IMR-90 (cell line): ENCODE measurements around the gene NUDCD3. TPM values are rescaled to one million over a fixed set of nuclear protein-coding genes. Genes with fewer than 3 reads are reported as not detected.

Experiments used
- ATAC-seq: fragments of 200-7000 bp; cut with Tn5 transposase; 2 replicates; pipeline ENCODE4 v1.9.1; 2020; ENCODE audit warnings: low read depth, mild to moderate bottlenecking, moderate library complexity
- BruUV-seq: library from RNA; stranded (reverse); fragments of 400-500 nt; replicated peaks from 2 replicates; lab custom pipeline; 2021; lab: Mats Ljungman, UMichigan
- CTCF ChIA-PET: fragments of 300-600 bp; formaldehyde crosslinking; extraction: SDS; loops from one replicate; lab custom pipeline; 2021; ENCODE audit warnings: antibody characterized with exemption; lab: Yijun Ruan, JAX
- POLR2A ChIA-PET: fragments of 300-600 bp; sonication (Branson Sonifier 250); formaldehyde crosslinking; loops from one replicate; lab custom pipeline; 2022; ENCODE audit warnings: antibody characterized with exemption; ENCODE audit not compliant: unreplicated experiment; lab: Charles Lee
- DNase-seq: peaks from one replicate; pipeline ENCODE4 v3.0.0; 2013
- H2AFZ ChIP-seq: replicated peaks from 2 replicates; pipeline ENCODE3; 2013; ENCODE audit warnings: low read length, mild to moderate bottlenecking; ENCODE audit not compliant: poor library complexity
- H2AK5ac ChIP-seq: 2 replicates; pipeline ENCODE4 v1.6.1; 2013; ENCODE audit warnings: low read depth, low read length, inconsistent platforms
- H2AK9ac ChIP-seq: replicated peaks from 2 replicates; pipeline ENCODE3; 2013; ENCODE audit warnings: mild to moderate bottlenecking, low read depth, low read length, moderate library complexity; ENCODE audit not compliant: poor library complexity
- H2BK120ac ChIP-seq: 2 replicates; pipeline ENCODE4 v1.6.1; 2013; ENCODE audit warnings: low read depth, low read length, inconsistent platforms
- H2BK15ac ChIP-seq: 3 replicates; pipeline ENCODE4 v1.6.1; 2013; ENCODE audit warnings: low read depth, low read length, inconsistent platforms
- H2BK20ac ChIP-seq: 2 replicates; pipeline ENCODE4 v1.6.1; 2013; ENCODE audit warnings: low read depth, mild to moderate bottlenecking, inconsistent platforms, low read length, moderate library complexity
- H2BK5ac ChIP-seq: 2 replicates; pipeline ENCODE4 v1.6.1; 2013; ENCODE audit warnings: mild to moderate bottlenecking, low read depth, low read length, inconsistent platforms; ENCODE audit not compliant: poor library complexity, severe bottlenecking
- H3K14ac ChIP-seq: replicated peaks from 2 replicates; pipeline ENCODE4 v1.6.1; 2013; ENCODE audit warnings: low read depth, low read length, inconsistent platforms
- H3K18ac ChIP-seq: 2 replicates; pipeline ENCODE4 v1.6.1; 2013; ENCODE audit warnings: low read depth, low read length, control low read depth
- H3K23ac ChIP-seq: 2 replicates; pipeline ENCODE4 v1.6.1; 2013; ENCODE audit warnings: low read depth, low read length, inconsistent platforms
- H3K27ac ChIP-seq: 2 replicates; pipeline ENCODE4 v1.5.1; 2013; ENCODE audit warnings: mild to moderate bottlenecking, control low read depth, low read length; ENCODE audit not compliant: insufficient read depth
- H3K27me3 ChIP-seq: 2 replicates; pipeline ENCODE4 v1.6.1; 2013; ENCODE audit warnings: low read length; ENCODE audit not compliant: control insufficient read depth, insufficient read depth
- H3K36me3 ChIP-seq: 2 replicates; pipeline ENCODE4 v1.6.1; 2013; ENCODE audit warnings: low read length, mixed read lengths; ENCODE audit not compliant: control insufficient read depth, insufficient read depth
- H3K4ac ChIP-seq: 2 replicates; pipeline ENCODE4 v1.6.1; 2013; ENCODE audit warnings: low read depth, low read length, inconsistent platforms
- H3K4me1 ChIP-seq: 2 replicates; pipeline ENCODE4 v1.6.1; 2013; ENCODE audit warnings: low read length, mixed read lengths; ENCODE audit not compliant: control insufficient read depth, insufficient read depth
- H3K4me2 ChIP-seq: 2 replicates; pipeline ENCODE4 v1.6.1; 2013; ENCODE audit warnings: low read depth, mild to moderate bottlenecking, control low read depth, low read length, moderate library complexity
- H3K4me3 ChIP-seq: 2 replicates; pipeline ENCODE4 v1.5.1; 2013; ENCODE audit warnings: low read depth, mild to moderate bottlenecking, control low read depth, low read length, moderate library complexity; ENCODE audit not compliant: insufficient read depth
- H3K56ac ChIP-seq: 2 replicates; pipeline ENCODE4 v1.6.1; 2013; ENCODE audit warnings: low read length, inconsistent platforms; ENCODE audit not compliant: insufficient read depth; ENCODE audit errors: extremely low read depth
- H3K79me1 ChIP-seq, 2 experiments: 2 replicates each; pipeline ENCODE4 v1.6.1; 2013; ENCODE audit warnings: low read length in 2 of 2, inconsistent platforms in 1 of 2, low read depth in 1 of 2
- H3K9ac ChIP-seq: 2 replicates; pipeline ENCODE4 v1.6.1; 2013; ENCODE audit warnings: low read depth, low read length, control low read depth
- H3K9me1 ChIP-seq: 2 replicates; pipeline ENCODE4 v1.6.1; 2013; ENCODE audit warnings: low read length, inconsistent platforms; ENCODE audit not compliant: insufficient read depth
- H3K9me3 ChIP-seq: 2 replicates; pipeline ENCODE4 v1.6.1; 2013; ENCODE audit warnings: low read length; ENCODE audit not compliant: control insufficient read depth, insufficient read depth
- H4K20me1 ChIP-seq: 2 replicates; pipeline ENCODE4 v1.6.1; 2013; ENCODE audit warnings: low read length, inconsistent platforms; ENCODE audit not compliant: insufficient read depth
- H4K5ac ChIP-seq: 2 replicates; pipeline ENCODE4 v1.6.1; 2013; ENCODE audit warnings: mild to moderate bottlenecking, low read depth, low read length, control low read depth
- H4K8ac ChIP-seq, 2 experiments: 2 replicates each; pipeline ENCODE4 v1.6.1; 2013; ENCODE audit warnings: low read depth in 2 of 2, low read length in 2 of 2, control low read depth in 1 of 2, inconsistent platforms in 1 of 2
- H4K91ac ChIP-seq: 2 replicates; pipeline ENCODE4 v1.6.1; 2013; ENCODE audit warnings: low read depth, low read length, inconsistent platforms; ENCODE audit not compliant: insufficient read depth
- CHD1 ChIP-seq: IDR thresholded peaks from 2 replicates; pipeline ENCODE4 v1.6.1; 2012; ENCODE audit warnings: low read depth, low read length, improper control_type of control experiment
- CTCF ChIP-seq: conservative IDR thresholded peaks from 2 replicates; pipeline ENCODE4 v1.5.1; 2012; ENCODE audit warnings: mild to moderate bottlenecking, low read depth, low read length, improper control_type of control experiment
- MAZ ChIP-seq: IDR thresholded peaks from 2 replicates; pipeline ENCODE4 v1.6.1; 2012; ENCODE audit warnings: low read depth, mild to moderate bottlenecking, low read length, improper control_type of control experiment, moderate library complexity, borderline replicate concordance
- MXI1 ChIP-seq: IDR thresholded peaks from 2 replicates; pipeline ENCODE4 v1.6.1; 2012; ENCODE audit warnings: low read depth, mild to moderate bottlenecking, low read length, moderate library complexity, borderline replicate concordance
- RAD21 ChIP-seq: IDR thresholded peaks from 2 replicates; pipeline ENCODE4 v1.6.1; 2012; ENCODE audit warnings: low read length, improper control_type of control experiment
- RFX5 ChIP-seq: IDR thresholded peaks from 2 replicates; pipeline ENCODE4 v1.8.0; 2012; ENCODE audit warnings: low read depth, mild to moderate bottlenecking, low read length, moderate library complexity
- SMC3 ChIP-seq: fragments of 150-350 bp; IDR thresholded peaks from 2 replicates; pipeline ENCODE4 v1.6.1; 2016; ENCODE audit warnings: low read depth, mild to moderate bottlenecking, antibody characterized with exemption, low read length, moderate library complexity
- USF2 ChIP-seq: fragments of 150-350 bp; IDR thresholded peaks from 2 replicates; pipeline ENCODE4 v1.6.1; 2017; ENCODE audit warnings: mild to moderate bottlenecking, antibody characterized with exemption, low read length, low read depth
- WGBS, 2 experiments: methylation state at CpG; one replicate each; pipeline versions ENCODE4 v1.1.5 to v1.1.7; 2013; ENCODE audit warnings: missing lambda C conversion rate in 2 of 2; ENCODE audit not compliant: insufficient read length in 1 of 2; ENCODE audit errors: extremely low coverage in 2 of 2; 5-methylcytosine and 5-hydroxymethylcytosine counted together
- dilution Hi-C: fragments of 300-500 bp; cut with HindIII; formaldehyde crosslinking; loops from one replicate; pipeline ENCODE4 v1.14.3; 2018; ENCODE audit warnings: low sequenced_read_pairs; ENCODE audit not compliant: unreplicated experiment
- in situ Hi-C: fragments of 300-500 bp; cut with MboI; formaldehyde crosslinking; loops from 3 replicates; pipeline ENCODE4 v1.14.3; 2019; ENCODE audit warnings: low sequenced_read_pairs, inconsistent platforms, mixed read lengths
- intact Hi-C: fragments of 100-400 bp; cut with micrococcal nuclease; formaldehyde crosslinking; loops from 2 replicates; pipeline ENCODE4 v1.10.0; 2022
- polyA plus RNA-seq, 3 experiments: library from polyadenylated mRNA; depleted of rRNA; stranded (reverse); fragments of >200 nt; gene quantifications; 2 replicates each; pipeline ENCODE4 v1.2.3, GENCODE V29; 2012; ENCODE audit warnings: low replicate concordance in 1 of 3
- total RNA-seq: library from RNA; depleted of rRNA; stranded (reverse); fragments of >200 nt; gene quantifications from 2 replicates; pipeline ENCODE4 v1.2.3, GENCODE V29; 2012

The NUDCD3 gene
- total and polyA plus RNA-seq, 2 of the 4 experiments (the other 2 are of a cell fraction): 49.5 to 76.0 TPM

- H4K5ac ChIP-seq: peak overlapping the region; percentile 57; the same call in 1 of the 2 replicates
- CTCF ChIA-PET: no interaction called here
- no peak overlapping the region for H3K9ac ChIP-seq
- dilution Hi-C loops (no loop called here), intact Hi-C loops (no loop called here), in situ Hi-C loops (no loop called here)
- H2AK9ac ChIP-seq: peak overlapping the region; percentile 33
- ATAC-seq (peak; percentile 71), DNase-seq (peak; percentile 79)
- POLR2A ChIA-PET: no interaction called here
- peak overlapping the region; percentile 70; the same call in 1 of the 3 replicates for H2BK15ac ChIP-seq
- H2BK20ac ChIP-seq: peak overlapping the region; percentile 37; the same call in 1 of the 2 replicates
- no TSS peak for BruUV-seq
- peak overlapping the region; percentile 94 for H3K14ac ChIP-seq
- H3K4me2 ChIP-seq: no peak overlapping the region; the same call in 1 of the 2 replicates
- no peak overlapping the region for H3K4me3 ChIP-seq
- H3K9me1 ChIP-seq: peaks cover 21% of the 10 kb centered on the region
- H2AK5ac ChIP-seq: peak overlapping the region; percentile 99
- peak; percentile 78 for TF ChIP-seq USF2
- no peak for TF ChIP-seq CHD1
- no peak for TF ChIP-seq MAZ
- no peak for TF ChIP-seq RFX5
- no peak for TF ChIP-seq RAD21
- no peak for TF ChIP-seq MXI1
- TF ChIP-seq SMC3: no peak
- no peak for TF ChIP-seq CTCF
- peaks cover 16% of the 10 kb centered on the region; the same call in 1 of the 2 replicates for H4K20me1 ChIP-seq
- WGBS, 2 experiments: no CpG with 5 or more reads among the region's 2 CpGs
- peaks cover 8% of the 10 kb centered on the region for H3K36me3 ChIP-seq
- peak overlapping the region; percentile 70 for H2BK5ac ChIP-seq
- H3K4me1 ChIP-seq: peaks cover 13% of the 10 kb centered on the region
- peaks cover 57 to 73% of the 10 kb centered on the region in 2 experiments for H3K79me1 ChIP-seq
- H3K23ac ChIP-seq: no peak overlapping the region
- H3K27ac ChIP-seq: peak overlapping the region; percentile 10; the same call in 1 of the 2 replicates
- H3K4ac ChIP-seq: peak overlapping the region; percentile 80
- H3K27me3 ChIP-seq: no peaks in the 10 kb centered on the region
- no peak overlapping the region; the same call in 1 of the 2 replicates for H3K18ac ChIP-seq
- H2AFZ ChIP-seq: peak overlapping the region; percentile 64
- no peak overlapping the region for H3K56ac ChIP-seq
- peak overlapping the region; percentile 70 to 78 for H4K8ac ChIP-seq
- H4K91ac ChIP-seq: peak overlapping the region; percentile 62
- peak overlapping the region; percentile 74; the same call in 1 of the 2 replicates for H2BK120ac ChIP-seq
- no peaks in the 10 kb centered on the region for H3K9me3 ChIP-seq
Observed at GRCh38 chr7:44461387-44461786, 29.1 kb downstream of the NUDCD3 start.
